NCI-H460 (cell line): ENCODE data around the gene PRDM11. TPM values are rescaled to one million over a fixed set of nuclear protein-coding genes. Genes with fewer than 3 reads are reported as not detected.

ENCODE experiments used
- DNase-seq: peaks from one replicate; pipeline ENCODE4 v3.0.0-alpha.2; 2016; ENCODE audit warnings: low read depth; ENCODE audit errors: extremely low read depth
- total RNA-seq: library from RNA; depleted of rRNA; stranded (reverse); fragments of >200 nt; shearing (Covaris generic); gene quantifications from 2 replicates; pipeline ENCODE4 v1.2.3, GENCODE V29; 2014

The PRDM11 gene
- total RNA-seq, 1 experiment from 2014 or later = 1.5 TPM

GRCh38 chr11:45205978-45206377 is 59.5 kb downstream of the PRDM11 start:
- no peak for DNase-seq

- DNase-seq = no peak
These were observed 61.7 kb downstream of the PRDM11 start for GRCh38 chr11:45208135-45208534.

DNA sequence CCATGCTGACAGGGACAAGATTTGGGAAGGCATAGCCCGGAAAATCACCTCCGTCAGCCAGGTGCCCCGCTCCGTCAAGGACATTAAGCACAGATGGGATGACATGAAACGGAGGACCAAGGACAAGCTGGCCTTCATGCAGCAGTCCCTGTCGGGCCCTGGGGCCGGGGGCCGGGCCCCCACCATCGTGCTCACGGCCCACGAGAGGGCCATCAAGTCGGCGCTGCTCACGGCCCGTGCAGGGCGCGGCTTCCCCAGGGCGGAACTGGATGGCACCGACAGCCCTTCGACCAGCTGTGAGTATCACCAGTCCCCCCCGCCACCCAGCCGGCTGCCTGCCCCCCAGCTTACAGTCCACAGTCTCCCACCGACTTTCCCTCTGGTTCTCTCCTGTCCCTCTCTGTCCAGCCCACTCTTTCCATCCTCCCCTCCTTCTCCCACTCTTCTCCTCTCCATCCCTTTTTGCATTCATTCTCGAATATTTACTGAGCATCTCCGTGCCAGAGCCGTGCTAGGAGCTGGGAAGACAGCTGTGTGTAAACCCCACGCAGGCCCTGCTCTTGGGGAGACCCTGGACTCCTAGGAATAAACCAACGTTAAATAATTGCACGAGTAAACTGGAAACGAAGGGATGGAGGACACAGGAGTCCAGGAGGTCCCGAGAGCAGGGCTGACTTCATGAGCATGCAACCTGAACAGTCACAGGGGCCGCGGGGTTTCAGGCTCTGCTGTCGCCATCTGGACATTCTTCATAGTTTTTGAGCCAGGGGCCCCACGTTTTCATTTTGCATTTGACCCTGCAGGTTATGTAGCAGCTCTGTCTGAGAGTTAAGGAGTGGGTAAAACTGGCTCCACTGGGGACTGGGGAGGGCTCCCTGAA is 62.8 kb downstream of the PRDM11 start:
- no peak for DNase-seq

DNA sequence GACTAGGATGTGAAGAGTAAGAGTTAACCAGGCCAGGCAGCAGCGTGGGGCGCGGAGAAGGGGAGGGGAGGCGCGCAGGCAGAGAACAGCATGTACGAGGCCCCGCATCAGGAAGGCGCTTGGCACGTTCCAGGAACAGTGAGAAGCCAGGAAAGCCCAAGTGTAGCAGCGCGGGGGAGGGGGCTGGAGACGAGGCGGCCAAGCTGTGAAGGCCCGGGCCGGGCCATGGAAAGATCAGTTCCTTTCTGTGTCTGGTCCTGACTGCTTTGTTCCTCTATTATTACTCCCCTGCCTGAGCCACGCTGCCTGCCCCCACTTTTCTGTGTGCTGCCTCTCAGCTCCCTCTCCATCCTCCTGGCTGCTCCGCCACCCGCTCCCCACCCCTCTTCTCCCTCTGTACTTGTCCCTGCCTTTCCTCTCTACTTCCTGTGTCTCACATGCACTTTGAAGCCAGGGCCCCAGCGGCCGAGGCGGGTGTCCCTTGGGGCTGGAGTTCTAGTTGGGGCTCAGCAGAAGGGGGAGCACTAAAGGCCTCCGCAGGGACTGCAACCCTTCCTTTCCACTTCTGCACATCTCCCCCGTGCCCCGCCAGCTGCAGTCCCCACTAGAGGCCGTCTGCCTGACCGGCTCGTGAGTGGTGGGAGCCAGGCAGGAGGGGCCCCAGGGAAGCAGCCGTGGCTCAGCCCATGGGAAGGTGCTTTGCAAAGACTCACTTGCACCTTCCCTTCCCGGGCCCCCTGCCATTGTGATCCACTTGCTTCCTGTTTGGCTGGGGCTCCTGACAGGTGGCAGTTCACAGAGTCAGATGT is 63.7 kb downstream of the PRDM11 start:
- no peak for DNase-seq

- DNase-seq = no peak
These were observed 64.4 kb downstream of the PRDM11 start for GRCh38 chr11:45210846-45211245.

DNA sequence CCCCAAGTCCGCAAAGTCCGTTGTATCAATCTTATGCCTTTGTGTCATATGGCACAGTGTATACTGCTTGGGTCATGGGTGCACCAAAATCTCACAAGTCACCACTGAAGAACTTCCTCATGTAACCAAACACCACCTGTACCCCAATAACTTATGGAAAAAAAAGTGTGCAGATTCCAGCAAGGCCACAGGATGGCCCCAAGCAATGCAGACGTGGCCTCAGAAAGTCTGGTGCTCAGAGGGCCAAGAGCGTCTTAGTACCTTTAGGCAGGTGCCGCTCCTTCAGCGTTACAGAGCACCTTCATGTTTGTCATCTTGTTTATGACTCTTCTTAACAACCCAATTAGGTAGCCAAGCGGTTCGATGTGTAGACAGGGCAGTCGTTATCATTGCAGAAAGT is 65.3 kb downstream of the PRDM11 start:
- DNase-seq = no peak

GRCh38 chr11:45212566-45213315 is 66.3 kb downstream of the PRDM11 start:
- DNase-seq = no peak

DNA sequence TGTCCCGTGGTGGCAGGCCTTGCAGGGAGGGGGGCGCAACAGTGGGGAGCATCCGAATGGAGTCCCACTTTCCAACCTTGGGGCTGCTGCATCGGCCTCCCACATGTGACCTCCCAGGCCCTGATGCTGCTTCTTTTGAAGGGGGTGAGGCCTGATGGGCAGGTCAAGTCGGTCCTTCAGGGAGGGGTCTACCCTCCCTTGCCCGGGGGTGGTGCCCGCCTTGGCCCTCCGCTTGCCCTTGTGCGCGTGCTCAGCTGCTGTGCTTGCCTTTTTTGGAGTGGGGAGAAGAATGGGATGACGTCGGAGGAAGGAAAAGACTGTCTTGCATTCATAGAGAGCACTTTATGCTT is 66.9 kb downstream of the PRDM11 start:
- DNase-seq = no peak

DNA sequence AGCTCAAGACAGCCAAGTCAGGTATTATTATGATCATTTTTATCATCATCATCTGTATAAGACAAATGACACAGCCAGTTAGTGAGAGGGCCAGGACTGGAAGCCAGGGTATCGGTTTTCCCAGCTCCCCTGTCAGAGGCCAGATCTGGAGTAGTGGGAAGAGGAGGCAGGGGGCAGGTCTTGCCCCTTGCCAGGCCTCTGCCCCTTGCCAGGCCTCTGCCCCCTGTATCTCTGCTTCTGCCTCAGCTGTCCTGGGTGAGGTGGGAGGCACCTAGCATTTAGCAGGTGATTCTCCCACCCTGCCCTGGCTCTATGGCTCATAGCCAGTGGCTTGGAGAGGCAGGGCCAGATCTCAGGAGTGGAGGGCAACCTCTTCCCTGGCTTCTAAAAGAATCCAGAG is 67.3 kb downstream of the PRDM11 start:
- no peak for DNase-seq

DNA sequence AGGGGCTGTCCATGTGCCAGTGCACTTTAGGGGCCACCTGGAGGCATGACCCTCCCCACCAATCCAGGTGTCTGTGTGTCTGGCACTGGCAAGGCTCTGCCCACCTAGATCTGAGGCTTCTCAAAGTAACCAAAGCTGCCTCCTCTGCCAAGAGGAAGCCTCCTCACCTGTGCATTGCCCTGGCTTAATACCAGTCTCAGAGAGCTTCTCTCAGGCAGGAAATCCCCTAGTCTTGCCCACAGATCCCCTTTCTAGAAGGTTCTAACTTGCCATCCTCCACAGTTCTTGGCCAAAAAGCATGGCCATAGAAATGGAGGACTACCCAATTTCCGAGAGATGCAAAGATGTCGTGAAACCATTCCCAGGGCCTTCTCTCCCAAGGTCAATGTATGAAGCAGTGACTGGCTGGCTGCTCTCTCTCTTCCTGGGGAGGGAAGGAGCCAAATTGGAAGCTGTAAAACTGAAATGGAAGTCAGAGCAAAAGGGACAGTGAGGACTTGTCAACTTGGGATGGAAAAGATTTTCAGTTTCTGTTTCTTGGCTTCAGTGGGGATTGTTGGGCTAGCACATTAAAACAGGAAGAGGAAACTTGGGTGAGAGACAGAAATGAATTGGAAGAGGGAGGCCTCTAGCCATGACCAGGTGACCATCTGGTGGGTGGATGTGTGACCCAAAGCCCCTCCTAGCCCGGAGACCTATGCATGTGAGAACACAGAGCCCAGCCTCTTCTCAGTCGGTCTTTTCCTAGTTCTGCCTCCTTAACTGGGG is 68.8 kb downstream of the PRDM11 start:
- DNase-seq = no peak

DNA sequence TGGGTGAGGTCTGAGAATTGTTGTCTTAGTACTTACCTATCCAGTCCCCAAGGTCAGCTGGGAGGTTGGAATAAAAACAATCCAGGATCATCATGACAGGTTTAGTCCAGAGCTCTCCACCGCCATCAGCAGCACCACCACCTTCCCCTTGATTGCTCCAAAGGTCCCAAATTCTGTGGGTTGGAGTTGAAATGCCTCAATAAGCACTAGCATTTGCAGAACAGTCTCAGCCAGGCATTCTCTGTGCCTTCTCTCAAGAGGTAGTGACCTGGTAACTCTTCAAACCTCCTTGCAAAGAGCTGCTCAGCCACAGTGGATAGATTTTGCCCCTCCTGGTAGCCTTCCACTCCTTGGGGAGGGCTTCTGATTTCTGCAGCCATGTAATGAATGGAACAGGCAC is 69.6 kb downstream of the PRDM11 start:
- no peak for DNase-seq

GRCh38 chr11:45216901-45217300 is 70.5 kb downstream of the PRDM11 start:
- no peak for DNase-seq

GRCh38 chr11:45217991-45218390 is 71.6 kb downstream of the PRDM11 start:
- DNase-seq = no peak

GRCh38 chr11:45218705-45219104 is 72.3 kb downstream of the PRDM11 start:
- DNase-seq = no peak

GRCh38 chr11:45219411-45219810 is 73.0 kb downstream of the PRDM11 start:
- DNase-seq = no peak

DNA sequence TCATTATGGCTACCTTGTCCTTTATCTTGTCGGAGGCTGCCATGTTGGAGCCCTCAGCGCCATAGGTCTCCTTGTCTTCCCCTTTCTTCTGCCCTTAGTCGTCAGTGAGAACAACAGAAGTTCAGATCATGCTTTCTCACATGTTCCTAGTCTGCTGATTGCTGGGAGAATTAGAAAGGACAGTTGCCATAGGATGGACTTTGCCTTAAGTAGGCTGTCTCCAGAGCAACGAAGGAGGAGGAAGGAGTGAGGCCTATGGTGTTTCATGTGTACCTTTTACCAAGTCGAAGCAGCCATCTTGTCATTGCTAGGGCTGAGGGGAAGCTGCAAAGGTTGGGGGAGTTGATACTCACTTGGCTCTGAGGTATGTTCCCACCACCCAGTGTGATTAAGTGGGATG is 77.1 kb downstream of the PRDM11 start:
- no peak for DNase-seq

GRCh38 chr11:45224766-45225165 is 78.3 kb downstream of the PRDM11 start:
- no peak for DNase-seq

- no peak for DNase-seq
These were observed 78.8 kb downstream of the PRDM11 start for GRCh38 chr11:45225277-45225676.

GRCh38 chr11:45225961-45226871 is 79.8 kb downstream of the PRDM11 start:
- DNase-seq = no peak
